Smooth muscle cell (in vitro differentiated cells): ENCODE measurements around the gene RNF187. TPM values are rescaled to one million over a fixed set of nuclear protein-coding genes. Genes with fewer than 3 reads are reported as not detected.

ENCODE experiments used
- DNase-seq: peaks from one replicate; lab custom pipeline; 2025; ENCODE audit not compliant: unreplicated experiment; lab: John Stamatoyannopoulos, UW
- H2AFZ ChIP-seq: fragments of 200-600 bp; sonication (generic); 2 replicates; pipeline ENCODE4 v1.6.0; 2016; ENCODE audit warnings: antibody characterized with exemption, low read depth, mild to moderate bottlenecking
- H3F3A ChIP-seq: fragments of 200-600 bp; sonication (generic); 2 replicates; pipeline ENCODE4 v1.6.0; 2017; ENCODE audit warnings: antibody characterized with exemption, low read depth
- H3K27ac ChIP-seq: fragments of 200-600 bp; sonication (generic); 2 replicates; pipeline ENCODE4 v1.5.1; 2016; ENCODE audit warnings: low read depth, mild to moderate bottlenecking
- H3K27me3 ChIP-seq: fragments of 200-600 bp; sonication (generic); 2 replicates; pipeline ENCODE4 v1.6.1; 2016; ENCODE audit warnings: low read depth, mild to moderate bottlenecking
- H3K36me3 ChIP-seq: fragments of 200-600 bp; sonication (generic); 2 replicates; pipeline ENCODE4 v1.5.1; 2016; ENCODE audit warnings: low read depth
- H3K4me1 ChIP-seq: fragments of 200-600 bp; sonication (generic); 2 replicates; pipeline ENCODE4 v1.5.1; 2016; ENCODE audit warnings: low read depth
- H3K4me2 ChIP-seq: fragments of 200-600 bp; sonication (generic); 2 replicates; pipeline ENCODE4 v1.6.0; 2016; ENCODE audit warnings: mild to moderate bottlenecking
- H3K4me3 ChIP-seq: fragments of 200-600 bp; sonication (generic); 2 replicates; pipeline ENCODE4 v1.5.1; 2016; ENCODE audit warnings: mild to moderate bottlenecking
- H3K79me2 ChIP-seq: fragments of 200-600 bp; sonication (generic); 2 replicates; pipeline ENCODE4 v1.6.0; 2016; ENCODE audit warnings: low read depth, mild to moderate bottlenecking
- H3K9ac ChIP-seq: fragments of 200-600 bp; sonication (generic); 2 replicates; pipeline ENCODE4 v1.6.0; 2016; ENCODE audit warnings: low read depth
- H3K9me3 ChIP-seq: fragments of 200-600 bp; sonication (generic); replicated peaks from 2 replicates; pipeline ENCODE4 v1.5.1; 2016; ENCODE audit warnings: low read depth
- H4K20me1 ChIP-seq: fragments of 200-600 bp; sonication (generic); 2 replicates; pipeline ENCODE4 v1.6.0; 2016; ENCODE audit warnings: low read depth
- WGBS: methylation state at CpG from one replicate; pipeline ENCODE4 v1.1.7; 2016; ENCODE audit warnings: low lambda C conversion rate; 5-methylcytosine and 5-hydroxymethylcytosine counted together
- polyA plus RNA-seq: library from polyadenylated mRNA; unstranded; fragments of >200 nt; fragmentation: Nextera tagmentation; extraction: Ambion mirVana; gene quantifications from 2 replicates; pipeline ENCODE4 v1.2.1, GENCODE V29; 2016
- total RNA-seq: library from RNA; depleted of rRNA; stranded (reverse); fragments of >200 nt; gene quantifications from 2 replicates; pipeline ENCODE4 v1.2.3, GENCODE V29; 2014
- TF ChIP-seq, protein P1 (sequence below): fragments of 200-600 bp; sonication (generic); IDR thresholded peaks from 2 replicates; pipeline ENCODE4 v1.5.1; 2017; ENCODE audit warnings: borderline replicate concordance, mild to moderate bottlenecking, antibody characterized with exemption; ENCODE audit not compliant: insufficient read depth, poor library complexity, severe bottlenecking

The RNF187 gene
- total and polyA plus RNA-seq, 2 experiments from 2014 or later: 35.9 to 150 TPM

DNA sequence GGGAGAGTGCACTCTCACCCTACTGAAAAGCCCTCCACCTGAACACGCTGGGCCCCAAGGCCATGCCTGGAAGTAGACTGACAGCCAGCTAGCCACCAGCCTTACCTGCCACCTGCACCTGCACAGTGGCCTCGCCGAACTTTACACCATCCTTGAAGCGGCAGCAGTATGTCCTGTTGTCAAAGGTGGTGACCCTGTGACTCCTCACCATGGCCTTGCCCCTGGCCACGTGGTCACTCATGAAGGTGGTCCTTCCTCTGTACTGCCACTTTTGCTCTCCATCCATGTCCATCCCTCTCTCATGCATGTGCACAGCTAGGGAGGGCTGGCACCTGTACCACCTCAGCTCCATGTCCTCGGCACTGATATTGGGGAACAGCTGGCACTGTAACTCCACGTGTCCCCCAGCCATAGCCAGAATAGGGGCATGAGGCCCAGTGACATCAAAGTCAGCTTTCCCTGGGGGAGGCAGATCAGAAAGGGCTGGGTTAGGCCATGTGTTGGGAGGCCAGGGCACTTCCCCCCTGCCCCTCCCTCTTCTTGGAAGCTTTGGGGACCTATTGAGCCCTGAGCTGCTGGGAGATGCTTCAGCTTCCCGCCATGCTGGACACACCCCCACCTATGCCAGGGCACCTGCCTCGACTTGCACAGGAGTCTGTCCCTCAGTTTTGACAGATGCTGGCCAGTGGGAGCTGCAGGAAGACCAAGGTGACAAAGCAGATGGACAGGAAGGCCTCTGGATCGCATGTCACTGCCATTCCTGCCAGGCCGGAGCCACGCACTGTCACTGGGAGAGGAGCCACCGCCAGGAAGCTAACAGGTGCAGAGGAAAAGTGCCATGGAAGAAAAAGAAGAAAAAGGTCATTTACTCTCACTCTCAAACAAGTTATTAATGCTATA lies 24.6 kb downstream of the RNF187 start:
- WGBS: 76% methylated on average over 13 of the region's 13 CpGs
- Histone ChIP-seq H3F3A (no peaks in the 10 kb centered on the region), H3K9ac (no peak overlapping the region), H3K4me3 (no peak overlapping the region), H3K27me3 (peaks cover 48% of the 10 kb centered on the region), H3K9me3 (no peaks in the 10 kb centered on the region), H3K4me2 (no peak overlapping the region), H3K79me2 (no peaks in the 10 kb centered on the region), H3K4me1 (no peaks in the 10 kb centered on the region), H2AFZ (no peak overlapping the region), H4K20me1 (no peaks in the 10 kb centered on the region), H3K36me3 (no peaks in the 10 kb centered on the region), H3K27ac (no peak overlapping the region)
- no peak for DNase-seq
- TF ChIP-seq, protein P1, sequence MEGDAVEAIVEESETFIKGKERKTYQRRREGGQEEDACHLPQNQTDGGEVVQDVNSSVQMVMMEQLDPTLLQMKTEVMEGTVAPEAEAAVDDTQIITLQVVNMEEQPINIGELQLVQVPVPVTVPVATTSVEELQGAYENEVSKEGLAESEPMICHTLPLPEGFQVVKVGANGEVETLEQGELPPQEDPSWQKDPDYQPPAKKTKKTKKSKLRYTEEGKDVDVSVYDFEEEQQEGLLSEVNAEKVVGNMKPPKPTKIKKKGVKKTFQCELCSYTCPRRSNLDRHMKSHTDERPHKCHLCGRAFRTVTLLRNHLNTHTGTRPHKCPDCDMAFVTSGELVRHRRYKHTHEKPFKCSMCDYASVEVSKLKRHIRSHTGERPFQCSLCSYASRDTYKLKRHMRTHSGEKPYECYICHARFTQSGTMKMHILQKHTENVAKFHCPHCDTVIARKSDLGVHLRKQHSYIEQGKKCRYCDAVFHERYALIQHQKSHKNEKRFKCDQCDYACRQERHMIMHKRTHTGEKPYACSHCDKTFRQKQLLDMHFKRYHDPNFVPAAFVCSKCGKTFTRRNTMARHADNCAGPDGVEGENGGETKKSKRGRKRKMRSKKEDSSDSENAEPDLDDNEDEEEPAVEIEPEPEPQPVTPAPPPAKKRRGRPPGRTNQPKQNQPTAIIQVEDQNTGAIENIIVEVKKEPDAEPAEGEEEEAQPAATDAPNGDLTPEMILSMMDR: no peak

DNA sequence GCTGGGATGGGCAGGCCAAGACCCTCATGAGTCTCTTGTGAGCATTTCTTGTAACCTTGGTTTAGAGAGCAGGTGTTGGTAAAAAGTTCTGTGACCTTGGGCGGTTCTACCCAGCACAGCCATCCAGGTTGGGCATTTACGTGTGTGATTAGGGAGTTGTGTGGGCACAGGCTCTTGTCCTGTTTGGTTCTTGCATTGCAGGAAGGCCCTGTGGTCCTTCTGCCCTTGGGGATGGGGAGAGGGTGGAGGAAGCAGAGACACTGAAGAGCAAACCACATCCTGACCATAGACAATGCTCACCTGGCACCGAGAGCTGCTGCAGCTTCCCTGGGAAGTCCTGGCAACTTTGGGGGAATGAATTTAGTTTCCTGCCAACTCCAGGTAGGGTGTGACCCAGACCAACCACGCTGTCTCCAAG lies 25.6 kb downstream of the RNF187 start:
- no peak overlapping the region for H3K9ac ChIP-seq
- no peak overlapping the region for H3K4me2 ChIP-seq
- no peaks in the 10 kb centered on the region for H3K79me2 ChIP-seq
- H3K36me3 ChIP-seq: no peaks in the 10 kb centered on the region
- DNase-seq: no peak
- peaks cover 58% of the 10 kb centered on the region for H3K27me3 ChIP-seq
- H3K4me1 ChIP-seq: no peaks in the 10 kb centered on the region
- no peaks in the 10 kb centered on the region for H3F3A ChIP-seq
- H3K9me3 ChIP-seq: no peaks in the 10 kb centered on the region
- H2AFZ ChIP-seq: no peak overlapping the region
- TF ChIP-seq, protein P1: no peak
- no peak overlapping the region for H3K4me3 ChIP-seq
- H3K27ac ChIP-seq: no peak overlapping the region
- H4K20me1 ChIP-seq: no peaks in the 10 kb centered on the region
- 73% methylated on average over 4 of the region's 4 CpGs for WGBS

DNA sequence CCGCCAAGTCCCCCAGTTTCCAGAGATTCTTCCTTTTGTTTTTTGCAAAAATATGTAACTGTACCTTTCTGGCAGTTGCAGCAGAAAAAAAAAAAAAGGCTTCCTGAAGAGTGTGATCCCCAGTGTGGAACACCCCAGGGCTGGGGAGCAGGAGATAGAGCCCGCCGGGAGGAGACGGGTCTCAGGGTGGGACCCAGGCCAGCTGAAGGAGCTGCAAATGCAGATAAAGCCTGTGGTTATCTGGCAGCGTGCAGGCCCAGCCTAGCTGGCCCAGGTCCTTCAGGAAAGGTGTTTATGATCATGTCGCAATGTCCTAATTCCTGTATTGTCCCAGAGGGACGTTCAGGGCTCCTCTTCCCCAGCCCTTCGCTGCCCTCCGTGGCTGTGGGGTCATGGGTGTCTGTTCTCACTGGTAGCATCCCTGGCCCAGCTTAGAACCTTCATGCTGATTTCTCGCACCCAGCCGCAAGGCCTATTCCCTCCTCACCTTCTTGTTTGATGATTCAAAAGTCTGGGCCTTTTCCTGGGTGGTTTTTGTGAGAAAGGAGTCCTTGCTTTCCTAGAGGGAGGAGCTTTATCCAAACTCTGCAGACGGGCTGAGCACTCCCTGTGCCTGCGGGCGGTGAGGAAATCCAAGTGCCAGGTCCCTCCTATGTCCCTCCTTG lies 26.2 kb downstream of the RNF187 start:
- H3F3A ChIP-seq: no peaks in the 10 kb centered on the region
- no peak for DNase-seq
- no peaks in the 10 kb centered on the region for H3K4me1 ChIP-seq
- no peaks in the 10 kb centered on the region for H3K79me2 ChIP-seq
- WGBS: 66% methylated on average over 14 of the region's 14 CpGs
- H3K9ac ChIP-seq: no peak overlapping the region
- no peaks in the 10 kb centered on the region for H4K20me1 ChIP-seq
- H3K9me3 ChIP-seq: no peaks in the 10 kb centered on the region
- no peak overlapping the region for H3K27ac ChIP-seq
- no peak overlapping the region for H3K4me3 ChIP-seq
- no peaks in the 10 kb centered on the region for H3K36me3 ChIP-seq
- TF ChIP-seq, protein P1: no peak
- peaks cover 64% of the 10 kb centered on the region for H3K27me3 ChIP-seq
- H2AFZ ChIP-seq: no peak overlapping the region
- no peak overlapping the region for H3K4me2 ChIP-seq
